Panc1 (cell line): ENCODE measurements around the gene CMIP.

ENCODE experiments used
- POLR2AphosphoS5 ChIP-seq: IDR thresholded peaks from 2 replicates; pipeline ENCODE4 v1.6.1; 2012; ENCODE audit warnings: mild to moderate bottlenecking, low read depth, low read length, moderate library complexity
- TF ChIP-seq, protein P1 (sequence below): fragments of 450-650 bp; IDR thresholded peaks from 2 replicates; pipeline ENCODE4 v1.5.1; 2017; ENCODE audit warnings: mild to moderate bottlenecking

DNA sequence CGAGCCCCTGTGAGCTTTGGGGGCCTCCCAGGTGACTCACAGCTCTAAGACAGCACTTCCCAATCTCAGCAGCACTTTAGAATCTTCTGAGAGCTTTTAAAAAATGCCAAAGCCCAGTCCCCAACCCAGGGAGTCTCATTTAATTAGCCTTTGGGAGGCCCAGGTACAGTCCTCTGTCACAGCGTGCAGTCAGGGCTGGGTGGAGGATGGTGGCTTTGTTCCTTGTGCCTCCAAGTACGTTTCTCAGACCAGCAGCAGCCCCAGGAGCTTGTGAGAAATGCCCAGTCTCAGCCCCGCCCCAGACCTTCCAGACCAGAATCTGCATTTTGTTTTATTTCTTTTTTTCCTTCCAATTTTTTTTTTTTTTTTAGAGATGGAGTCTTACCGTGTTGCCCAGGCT, 27.4 kb upstream of the CMIP start:
- TF ChIP-seq, protein P1, sequence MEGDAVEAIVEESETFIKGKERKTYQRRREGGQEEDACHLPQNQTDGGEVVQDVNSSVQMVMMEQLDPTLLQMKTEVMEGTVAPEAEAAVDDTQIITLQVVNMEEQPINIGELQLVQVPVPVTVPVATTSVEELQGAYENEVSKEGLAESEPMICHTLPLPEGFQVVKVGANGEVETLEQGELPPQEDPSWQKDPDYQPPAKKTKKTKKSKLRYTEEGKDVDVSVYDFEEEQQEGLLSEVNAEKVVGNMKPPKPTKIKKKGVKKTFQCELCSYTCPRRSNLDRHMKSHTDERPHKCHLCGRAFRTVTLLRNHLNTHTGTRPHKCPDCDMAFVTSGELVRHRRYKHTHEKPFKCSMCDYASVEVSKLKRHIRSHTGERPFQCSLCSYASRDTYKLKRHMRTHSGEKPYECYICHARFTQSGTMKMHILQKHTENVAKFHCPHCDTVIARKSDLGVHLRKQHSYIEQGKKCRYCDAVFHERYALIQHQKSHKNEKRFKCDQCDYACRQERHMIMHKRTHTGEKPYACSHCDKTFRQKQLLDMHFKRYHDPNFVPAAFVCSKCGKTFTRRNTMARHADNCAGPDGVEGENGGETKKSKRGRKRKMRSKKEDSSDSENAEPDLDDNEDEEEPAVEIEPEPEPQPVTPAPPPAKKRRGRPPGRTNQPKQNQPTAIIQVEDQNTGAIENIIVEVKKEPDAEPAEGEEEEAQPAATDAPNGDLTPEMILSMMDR, result no peak
- TF ChIP-seq POLR2AphosphoS5, result no peak
